ENCODE measurements around the gene PPP3R2. TPM values are rescaled to one million over a fixed set of nuclear protein-coding genes. Genes with fewer than 3 reads are reported as not detected.

PPP3R2 gene
- total RNA-seq, 1 experiment from 2014 or later = not detected

- POLR2A ChIA-PET = no interaction called here
- CTCF ChIA-PET = interaction anchor here (1.0 kb wide), 1 partner anchor 14 kb away, joined by 6 read pairs; no protein-coding TSS in a partner anchor
- peak overlapping the region; percentile 61 for H2AFZ ChIP-seq (ENCODE audit: low read depth, low read length, poor library complexity, severe bottlenecking)
- no peak overlapping the region for H3K9ac ChIP-seq (ENCODE audit: low read length)
- intact Hi-C loops (cut with micrococcal nuclease) = no loop called here
- H3K9me3 ChIP-seq (ENCODE audit: control insufficient read depth in 1 of 2, insufficient read depth in 1 of 2, low read depth in 1 of 2, low read length in 2 of 2) = no peaks in the 10 kb centered on the region
- no peaks in the 10 kb centered on the region for H3K79me2 ChIP-seq (ENCODE audit: insufficient read depth, low read length)
- no peaks in the 10 kb centered on the region for H4K20me1 ChIP-seq (ENCODE audit: insufficient read depth)
- H3K36me3 ChIP-seq (ENCODE audit: control insufficient read depth in 1 of 2, insufficient read depth in 2 of 2, low read length in 2 of 2) = no peaks in the 10 kb centered on the region
- DNase-seq (ENCODE audit: low read depth, low spot score) (no peak), ATAC-seq (no peak)
- H3K4me3 ChIP-seq (replicated peaks in 1 of 2; ENCODE audit: low read depth in 1 of 2, low read length in 2 of 2) = no peak overlapping the region
- H3K4me2 ChIP-seq (ENCODE audit: low read length) = no peak overlapping the region
- no peaks in the 10 kb centered on the region for H3K27me3 ChIP-seq (ENCODE audit: insufficient read depth, low read length)
- TF ChIP-seq CBX3 (IDR thresholded peaks at IDR 0.05; ENCODE audit: low read depth) = no peak
- no peak for TF ChIP-seq CEBPB (IDR thresholded peaks at IDR 0.05; ENCODE audit: low read depth)
- no peak for TF ChIP-seq POLR2AphosphoS5 (IDR thresholded peaks at IDR 0.05; ENCODE audit: low read depth, low read length)
- BruUV-seq (replicated peaks) = no TSS peak
- H3K4me1 ChIP-seq (ENCODE audit: control insufficient read depth in 1 of 2, insufficient read depth in 2 of 2, low read length in 2 of 2) = peaks cover 0 to 12% of the 10 kb centered on the region in 2 experiments; a peak in 2 of 4 replicates
- no peak overlapping the region for H3K27ac ChIP-seq (ENCODE audit: low read depth, low read length)
- RAD21 ChIA-PET (ENCODE audit: low non-redundant PET in 1 of 2, low total read pairs in 2 of 2, uncharacterized antibody in 2 of 2, unreplicated experiment in 2 of 2) = no interaction called here
- no peaks in the 10 kb centered on the region for H3K9me2 ChIP-seq (ENCODE audit: insufficient read depth)
These were observed 7.3 kb downstream of the PPP3R2 start for GRCh38 chr9:101587332-101588043.

DNA sequence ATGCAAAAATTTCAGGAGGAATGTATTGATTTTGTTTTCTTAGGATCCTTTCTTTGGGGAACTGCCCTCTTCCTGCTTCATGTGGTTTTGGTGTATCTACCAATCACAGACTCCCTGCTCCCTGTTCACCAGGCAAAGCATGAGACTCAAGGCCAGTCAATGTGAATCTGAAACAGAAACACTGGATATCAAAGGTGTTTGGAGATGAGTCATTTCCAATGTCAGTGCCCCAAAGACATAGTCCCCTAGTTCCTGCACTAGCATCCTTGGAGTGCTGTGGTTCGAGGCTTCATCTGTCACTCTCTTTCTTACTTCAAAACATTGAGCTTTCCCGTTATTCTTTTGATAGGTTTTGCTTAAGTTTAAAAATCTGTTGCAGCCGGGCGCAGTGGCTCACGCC is 8.1 kb downstream of the PPP3R2 start:
- no TSS peak for BruUV-seq (replicated peaks)
- Histone ChIP-seq H3K9me3 (ENCODE audit: control insufficient read depth in 1 of 2, insufficient read depth in 1 of 2, low read depth in 1 of 2, low read length in 2 of 2) (no peaks in the 10 kb centered on the region), H3K27me3 (ENCODE audit: insufficient read depth, low read length) (no peaks in the 10 kb centered on the region), H3K27ac (ENCODE audit: low read depth, low read length) (no peak overlapping the region), H3K4me2 (ENCODE audit: low read length) (no peak overlapping the region), H3K79me2 (ENCODE audit: insufficient read depth, low read length) (no peaks in the 10 kb centered on the region), H3K36me3 (ENCODE audit: control insufficient read depth in 1 of 2, insufficient read depth in 2 of 2, low read length in 2 of 2) (no peaks in the 10 kb centered on the region), H3K9me2 (ENCODE audit: insufficient read depth) (no peaks in the 10 kb centered on the region), H4K20me1 (ENCODE audit: insufficient read depth) (no peaks in the 10 kb centered on the region), H3K9ac (ENCODE audit: low read length) (no peak overlapping the region), H3K4me3 (replicated peaks in 1 of 2; ENCODE audit: low read depth in 1 of 2, low read length in 2 of 2) (no peak overlapping the region), H3K4me1 (ENCODE audit: control insufficient read depth in 1 of 2, insufficient read depth in 2 of 2, low read length in 2 of 2) (peaks cover 0 to 12% of the 10 kb centered on the region in 2 experiments; a peak in 2 of 4 replicates), H2AFZ (ENCODE audit: low read depth, low read length, poor library complexity, severe bottlenecking) (no peak overlapping the region)
- ATAC-seq (peak; percentile 25; the same call in 1 of the 2 replicates), DNase-seq (ENCODE audit: low read depth, low spot score) (no peak)
- POLR2A ChIA-PET = no interaction called here
- TF ChIP-seq, protein P1, sequence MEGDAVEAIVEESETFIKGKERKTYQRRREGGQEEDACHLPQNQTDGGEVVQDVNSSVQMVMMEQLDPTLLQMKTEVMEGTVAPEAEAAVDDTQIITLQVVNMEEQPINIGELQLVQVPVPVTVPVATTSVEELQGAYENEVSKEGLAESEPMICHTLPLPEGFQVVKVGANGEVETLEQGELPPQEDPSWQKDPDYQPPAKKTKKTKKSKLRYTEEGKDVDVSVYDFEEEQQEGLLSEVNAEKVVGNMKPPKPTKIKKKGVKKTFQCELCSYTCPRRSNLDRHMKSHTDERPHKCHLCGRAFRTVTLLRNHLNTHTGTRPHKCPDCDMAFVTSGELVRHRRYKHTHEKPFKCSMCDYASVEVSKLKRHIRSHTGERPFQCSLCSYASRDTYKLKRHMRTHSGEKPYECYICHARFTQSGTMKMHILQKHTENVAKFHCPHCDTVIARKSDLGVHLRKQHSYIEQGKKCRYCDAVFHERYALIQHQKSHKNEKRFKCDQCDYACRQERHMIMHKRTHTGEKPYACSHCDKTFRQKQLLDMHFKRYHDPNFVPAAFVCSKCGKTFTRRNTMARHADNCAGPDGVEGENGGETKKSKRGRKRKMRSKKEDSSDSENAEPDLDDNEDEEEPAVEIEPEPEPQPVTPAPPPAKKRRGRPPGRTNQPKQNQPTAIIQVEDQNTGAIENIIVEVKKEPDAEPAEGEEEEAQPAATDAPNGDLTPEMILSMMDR (IDR thresholded peaks at IDR 0.05 in 2 of 3, conservative IDR thresholded peaks at IDR 0.05 in 1 of 3; ENCODE audit: borderline replicate concordance in 1 of 3, insufficient read depth in 1 of 3, low read depth in 2 of 3, low read length in 2 of 3) = no peak
- TF ChIP-seq SRF (IDR thresholded peaks at IDR 0.05; ENCODE audit: low read depth) (no peak), CEBPB (IDR thresholded peaks at IDR 0.05; ENCODE audit: low read depth) (no peak), TCF7L2 (IDR thresholded peaks at IDR 0.05; ENCODE audit: borderline replicate concordance, extremely low read depth, insufficient read depth, insufficient read length) (no peak), EZH2phosphoT487 (IDR thresholded peaks at IDR 0.05; ENCODE audit: borderline replicate concordance) (no peak), ELF1 (IDR thresholded peaks at IDR 0.05; ENCODE audit: borderline replicate concordance, low read depth) (no peak), SP1 (IDR thresholded peaks at IDR 0.05; ENCODE audit: low read depth) (no peak)
- intact Hi-C loops (cut with micrococcal nuclease) = no loop called here
- CTCF ChIA-PET = interaction anchor here (1.0 kb wide), 1 partner anchor 15 kb away, joined by 6 read pairs; no protein-coding TSS in a partner anchor
- RAD21 ChIA-PET (ENCODE audit: low non-redundant PET in 1 of 2, low total read pairs in 2 of 2, uncharacterized antibody in 2 of 2, unreplicated experiment in 2 of 2) = no interaction called here

All from HCT116 (cell line).